Activated naive CD4-positive, alpha-beta T cell treated with anti-CD3 and anti-CD28 coated beads, Interleukin-2, amount 50 U/mL, for 16 hours (primary cell): Measurements from ENCODE around the gene S100A7A.
"Not testable (repeated sequence)": the region's sequence is repeated elsewhere in the genome, so short reads cannot be mapped to it uniquely, and the experiment has no call there.

Experiments
- DNase-seq: peaks from one replicate; pipeline ENCODE4 v3.0.0-alpha.2; 2020

The S100A7A gene

GRCh38 chr1:153428073-153428638 lies 11.8 kb downstream of the S100A7A start:
- DNase-seq = no peak

- DNase-seq = no peak
These were observed 12.5 kb downstream of the S100A7A start for GRCh38 chr1:153428791-153429190.

GRCh38 chr1:153429266-153430165 lies 13.2 kb downstream of the S100A7A start:
- no peak for DNase-seq

GRCh38 chr1:153430166-153430553 lies 13.8 kb downstream of the S100A7A start:
- DNase-seq = no peak

GRCh38 chr1:153430561-153430960 lies 14.2 kb downstream of the S100A7A start:
- DNase-seq = no peak

- no peak for DNase-seq
These were observed 14.7 kb downstream of the S100A7A start for GRCh38 chr1:153431002-153431401.

- DNase-seq = no peak
These were observed 15.1 kb downstream of the S100A7A start for GRCh38 chr1:153431427-153431826.

- DNase-seq = no peak
These were observed 15.6 kb downstream of the S100A7A start for GRCh38 chr1:153431928-153432327.

GRCh38 chr1:153432874-153433681 lies 16.8 kb downstream of the S100A7A start:
- DNase-seq = no peak

- DNase-seq = no peak
These were observed 18.6 kb downstream of the S100A7A start for GRCh38 chr1:153434746-153435455.

GRCh38 chr1:153437236-153437635 lies 20.9 kb downstream of the S100A7A start:
- DNase-seq = no peak

GRCh38 chr1:153438599-153438998 lies 22.3 kb downstream of the S100A7A start:
- no peak for DNase-seq

GRCh38 chr1:153439273-153439672 lies 23.0 kb downstream of the S100A7A start:
- no peak for DNase-seq

GRCh38 chr1:153441238-153441755 lies 25.0 kb downstream of the S100A7A start:
- DNase-seq = no peak

GRCh38 chr1:153443486-153443885 lies 27.2 kb downstream of the S100A7A start:
- DNase-seq = no peak

GRCh38 chr1:153444078-153444477 lies 27.8 kb downstream of the S100A7A start:
- no peak for DNase-seq

- DNase-seq = no peak
These were observed 31.3 kb downstream of the S100A7A start for GRCh38 chr1:153447498-153448170.

- DNase-seq = not testable (repeated sequence)
These were observed 32.5 kb downstream of the S100A7A start for GRCh38 chr1:153448851-153449250.

GRCh38 chr1:153456396-153456795 lies 40.1 kb downstream of the S100A7A start:
- DNase-seq = no peak

- DNase-seq = no peak
These were observed 43.3 kb downstream of the S100A7A start for GRCh38 chr1:153459655-153460054.

- DNase-seq = no peak
These were observed 44.2 kb downstream of the S100A7A start, which contains the start of gene S100A7 for GRCh38 chr1:153460551-153460950. S100A7 (minus strand) TSS chr1:153460651; CDS start chr1:153459013, 1,638 bp downstream.

GRCh38 chr1:153462741-153463140 lies 46.4 kb downstream of the S100A7A start:
- DNase-seq = not testable (repeated sequence)
